Endothelial cell of umbilical vein (primary cell): ENCODE results near the gene BPIFB3. TPM values are rescaled to one million over a fixed set of nuclear protein-coding genes. Genes with fewer than 3 reads are reported as not detected.

Experiments
- BruUV-seq: library from RNA; stranded (reverse); fragments of 400-500 nt; replicated peaks from 2 replicates; lab custom pipeline; 2021; lab: Mats Ljungman, UMichigan
- CTCF ChIA-PET: fragments of 300-600, 350-600 bp; sonication (Branson Sonifier 250); formaldehyde crosslinking; loops from one replicate; lab custom pipeline; 2021; ENCODE audit warnings: antibody characterized with exemption, inconsistent platforms; lab: Charles Lee
- POLR2A ChIA-PET: fragments of 300-600, 350-600 bp; sonication (Branson Sonifier 250); formaldehyde crosslinking; loops from one replicate; lab custom pipeline; 2021; ENCODE audit warnings: antibody characterized with exemption, inconsistent platforms; lab: Charles Lee
- DNase-seq: peaks from one replicate; pipeline ENCODE4 v3.0.0-alpha.2; 2011; ENCODE audit warnings: low read depth, low spot score
- FAIRE-seq: peaks from 2 replicates; lab custom pipeline; 2011; peaks lifted over from hg19 to GRCh38; lab: Jason Lieb, UNC
- H2AFZ ChIP-seq: 2 replicates; pipeline ENCODE4 v1.6.0; 2012; ENCODE audit warnings: low read depth, low read length, control low read depth, inconsistent platforms
- H3K27ac ChIP-seq: 2 replicates; pipeline ENCODE4 v1.5.1; 2011; ENCODE audit warnings: low read depth, mild to moderate bottlenecking, control low read depth, low read length, moderate library complexity; ENCODE audit not compliant: insufficient read depth
- H3K27me3 ChIP-seq, 2 experiments: 2 replicates each; pipeline versions ENCODE4 v1.6.0 to v1.6.1; 2011; ENCODE audit warnings: low read length in 2 of 2, mixed read lengths in 1 of 2; ENCODE audit not compliant: control insufficient read depth in 2 of 2, insufficient read depth in 2 of 2
- H3K36me3 ChIP-seq, 2 experiments: 2 replicates in 1 of 2; 3 replicates in 1 of 2; pipeline ENCODE4 v1.5.1; 2011; ENCODE audit warnings: low read length in 2 of 2, mild to moderate bottlenecking in 1 of 2, moderate library complexity in 1 of 2; ENCODE audit not compliant: control insufficient read depth in 2 of 2, insufficient read depth in 2 of 2; ENCODE audit errors: extremely low read depth in 1 of 2
- H3K4me1 ChIP-seq: 3 replicates; pipeline ENCODE4 v1.5.1; 2011; ENCODE audit warnings: mild to moderate bottlenecking, low read length; ENCODE audit not compliant: control insufficient read depth, insufficient read depth; ENCODE audit errors: extremely low read depth
- H3K4me2 ChIP-seq: 2 replicates; pipeline ENCODE4 v1.6.1; 2011; ENCODE audit warnings: low read length, control low read depth, mixed read lengths; ENCODE audit not compliant: insufficient read depth
- H3K4me3 ChIP-seq, 3 experiments: fragments of 200-600 bp in 1 of 3; sonication (generic), shearing (Covaris generic) in 1 of 3; replicated peaks in 1 of 3; 2 replicates each; pipeline ENCODE4 v1.5.1; 2011 to 2016; ENCODE audit warnings: control low read depth in 3 of 3, low read length in 3 of 3, mild to moderate bottlenecking in 2 of 3, inconsistent platforms in 1 of 3, low read depth in 1 of 3, moderate library complexity in 1 of 3; ENCODE audit not compliant: insufficient read depth in 1 of 3
- H3K79me2 ChIP-seq: 2 replicates; pipeline ENCODE4 v1.6.0; 2012; ENCODE audit warnings: low read length, inconsistent platforms; ENCODE audit not compliant: control insufficient read depth, insufficient read depth
- H3K9ac ChIP-seq: replicated peaks from 2 replicates; pipeline ENCODE3; 2011; ENCODE audit warnings: low read length, control low read depth; ENCODE audit not compliant: insufficient read depth; ENCODE audit errors: extremely low read depth
- H3K9me1 ChIP-seq: replicated peaks from 3 replicates; pipeline ENCODE4 v1.6.0; 2011; ENCODE audit warnings: mild to moderate bottlenecking, low read length; ENCODE audit not compliant: control insufficient read depth, insufficient read depth; ENCODE audit errors: extremely low read depth
- H3K9me3 ChIP-seq: replicated peaks from 2 replicates; pipeline ENCODE4 v1.5.1; 2012; ENCODE audit warnings: low read length, inconsistent platforms; ENCODE audit not compliant: control insufficient read depth, insufficient read depth
- H4K20me1 ChIP-seq: replicated peaks from 2 replicates; pipeline ENCODE3; 2011; ENCODE audit warnings: mild to moderate bottlenecking, low read length; ENCODE audit not compliant: control insufficient read depth, insufficient read depth; ENCODE audit errors: extremely low read depth
- CTCF ChIP-seq, 2 donors: IDR thresholded peaks; 1 replicate in 1 of 2; 2 replicates in 1 of 2; pipeline ENCODE4 v1.5.1; 2011; ENCODE audit warnings: low read length in 2 of 2, mild to moderate bottlenecking in 2 of 2, moderate library complexity in 2 of 2, control low read depth in 1 of 2, inconsistent platforms in 1 of 2, low read depth in 1 of 2; ENCODE audit not compliant: insufficient read depth in 1 of 2; ENCODE audit errors: extremely low read depth in 1 of 2
- EZH2 ChIP-seq: IDR thresholded peaks from 2 replicates; pipeline ENCODE4 v1.6.1; 2012; ENCODE audit warnings: borderline replicate concordance, low read depth, mild to moderate bottlenecking, moderate library complexity, low read length, inconsistent platforms; ENCODE audit not compliant: severe bottlenecking
- FOS ChIP-seq: IDR thresholded peaks from 2 replicates; pipeline ENCODE4 v1.6.1; 2011; ENCODE audit warnings: mild to moderate bottlenecking, low read length, moderate library complexity, borderline replicate concordance; ENCODE audit not compliant: insufficient read depth
- GATA2 ChIP-seq: IDR thresholded peaks from 2 replicates; pipeline ENCODE4 v1.7.0; 2011; ENCODE audit warnings: low read depth, mild to moderate bottlenecking, moderate library complexity, mixed read lengths, low read length; ENCODE audit not compliant: insufficient read length, insufficient read depth
- JUN ChIP-seq: IDR thresholded peaks from 2 replicates; pipeline ENCODE4 v1.6.1; 2011; ENCODE audit warnings: borderline replicate concordance, low read depth; ENCODE audit not compliant: insufficient read length, insufficient read depth
- MAX ChIP-seq: IDR thresholded peaks from 2 replicates; pipeline ENCODE4 v1.6.1; 2011; ENCODE audit not compliant: insufficient read depth, insufficient read length
- MYC ChIP-seq: IDR thresholded peaks from one replicate; pipeline ENCODE4 v1.6.1; 2011; ENCODE audit warnings: mild to moderate bottlenecking, low read depth, low read length
- POLR2A ChIP-seq: IDR thresholded peaks from 2 replicates; pipeline ENCODE4 v1.6.1; 2012; ENCODE audit warnings: low read depth, mild to moderate bottlenecking, control low read depth, low read length
- POLR2AphosphoS5 ChIP-seq: IDR thresholded peaks from 2 replicates; pipeline ENCODE4 v1.6.1; 2012; ENCODE audit warnings: low read depth, mild to moderate bottlenecking, control low read depth, low read length, moderate library complexity; ENCODE audit not compliant: insufficient read depth
- dilution Hi-C: fragments of 300-500 bp; cut with MboI; formaldehyde crosslinking; loops from one replicate; pipeline ENCODE4 v1.15.0; 2019; ENCODE audit warnings: low sequenced_read_pairs; ENCODE audit not compliant: extremely low pct_ligation_motif_present
- intact Hi-C: fragments of 100-400 bp; cut with micrococcal nuclease; formaldehyde crosslinking; loops from one replicate; pipeline ENCODE4 v1.10.0; 2022
- polyA plus RNA-seq, 4 experiments: library from polyadenylated mRNA; depleted of rRNA in 3 of 4; stranded (reverse) in 3 of 4; unstranded in 1 of 4; fragments of >200 nt; gene quantifications; 2 replicates each; pipeline versions ENCODE4 v1.2.1 to v1.2.3, GENCODE V29; 2011 to 2012; ENCODE audit warnings: missing spikeins in 1 of 4
- total RNA-seq: library from RNA; stranded (reverse); gene quantifications from 2 replicates; pipeline ENCODE4 v1.2.3, GENCODE V29; 2021

Gene BPIFB3
- total and polyA plus RNA-seq, 2 donors (not counting 3 experiments of a cell fraction or from before 2014, with no cell fraction given): not detected

GRCh38 chr20:33086052-33086722, 32.5 kb downstream of the BPIFB3 start:
- H3K27ac ChIP-seq: no peak overlapping the region
- H3K4me1 ChIP-seq: no peaks in the 10 kb centered on the region
- H3K4me2 ChIP-seq: no peak overlapping the region
- H3K36me3 ChIP-seq: no peaks in the 10 kb centered on the region
- no peaks in the 10 kb centered on the region for H3K27me3 ChIP-seq
- H4K20me1 ChIP-seq: no peaks in the 10 kb centered on the region
- H3K9me3 ChIP-seq: no peaks in the 10 kb centered on the region
- no peak overlapping the region for H3K4me3 ChIP-seq
- intact Hi-C loops (no loop called here), dilution Hi-C loops (no loop called here)
- no peak overlapping the region for H2AFZ ChIP-seq
- CTCF ChIA-PET: interaction anchor here (1.1 to 1.6 kb wide), 3 partner anchors 9 to 184 kb away, joined by 3 to 4 read pairs (median 3); no protein-coding TSS in a partner anchor
- H3K9ac ChIP-seq: no peak overlapping the region
- DNase-seq (no peak), FAIRE-seq (no peak)
- TF ChIP-seq EZH2 (no peak), JUN (no peak), GATA2 (no peak), POLR2AphosphoS5 (no peak), CTCF (IDR thresholded peaks at IDR 0.05; ENCODE audit: extremely low read depth in 1 of 2, insufficient read depth in 1 of 2, low read depth in 1 of 2, low read length in 2 of 2) (no peak), MYC (no peak), FOS (no peak), POLR2A (no peak), MAX (no peak)
- no peaks in the 10 kb centered on the region for H3K9me1 ChIP-seq
- POLR2A ChIA-PET: no interaction called here
- no TSS peak for BruUV-seq
- H3K79me2 ChIP-seq: no peaks in the 10 kb centered on the region
